GM12878 (cell line): ENCODE data around the gene KIF24. TPM values are rescaled to one million over a fixed set of nuclear protein-coding genes. Genes with fewer than 3 reads are reported as not detected.

Experiments
- ATAC-seq: fragments of 200-7000 bp; cut with Tn5 transposase; 3 replicates; pipeline ENCODE4 v1.9.1; 2020; ENCODE audit warnings: mild to moderate bottlenecking, moderate library complexity
- BruUV-seq: library from RNA; stranded (reverse); fragments of 400-500 nt; replicated peaks from 2 replicates; lab custom pipeline; 2021; lab: Mats Ljungman, UMichigan
- CTCF ChIA-PET: fragments of 300-600 bp; sonication (Branson Sonifier 250); formaldehyde crosslinking; extraction: SDS; loops from one replicate; lab custom pipeline; 2021; ENCODE audit warnings: inconsistent platforms; lab: Yijun Ruan, JAX
- POLR2A ChIA-PET: fragments of 350-600 bp; formaldehyde crosslinking; extraction: SDS; loops from one replicate; lab custom pipeline; 2021; ENCODE audit warnings: inconsistent platforms; lab: Charles Lee
- RAD21 ChIA-PET: fragments of 300-600 bp; sonication (Branson Sonifier 250); formaldehyde crosslinking; loops from one replicate; lab custom pipeline; 2023; ENCODE audit warnings: antibody characterized with exemption; ENCODE audit not compliant: unreplicated experiment; lab: Charles Lee
- SMC1A ChIA-PET: fragments of 300-600 bp; sonication (Branson Sonifier 250); formaldehyde crosslinking; loops from one replicate; lab custom pipeline; 2023; ENCODE audit not compliant: unreplicated experiment, uncharacterized antibody; lab: Charles Lee
- DNase-seq: peaks from one replicate; pipeline ENCODE4 v3.0.0-alpha.2; 2011; ENCODE audit warnings: low read depth, low spot score
- FAIRE-seq: peaks from 3 replicates; lab custom pipeline; 2011; peaks lifted over from hg19 to GRCh38; lab: Jason Lieb, UNC
- H2AFZ ChIP-seq: 2 replicates; pipeline ENCODE4 v1.6.0; 2011; ENCODE audit warnings: low read depth, low read length, control low read depth; ENCODE audit not compliant: control insufficient read depth
- H3K27ac ChIP-seq: 2 replicates; pipeline ENCODE4 v1.5.1; 2011; ENCODE audit warnings: control low read depth; ENCODE audit not compliant: control insufficient read depth, insufficient read depth
- H3K27me3 ChIP-seq, 2 experiments: replicated peaks in 1 of 2; 2 replicates each; pipeline versions ENCODE4 v1.6.0 to v1.6.1; 2011; ENCODE audit warnings: low read length in 1 of 2; ENCODE audit not compliant: control insufficient read depth in 2 of 2, insufficient read depth in 2 of 2
- H3K36me3 ChIP-seq, 2 experiments: 2 replicates each; pipeline ENCODE4 v1.5.1; 2011; ENCODE audit warnings: low read length in 1 of 2; ENCODE audit not compliant: control insufficient read depth in 2 of 2, insufficient read depth in 2 of 2
- H3K4me1 ChIP-seq: 2 replicates; pipeline ENCODE4 v1.6.1; 2011; ENCODE audit warnings: mild to moderate bottlenecking, low read length, moderate library complexity, mixed read lengths; ENCODE audit not compliant: control insufficient read depth, insufficient read depth
- H3K4me2 ChIP-seq: 2 replicates; pipeline ENCODE4 v1.6.0; 2011; ENCODE audit warnings: control low read depth; ENCODE audit not compliant: control insufficient read depth, insufficient read depth
- H3K4me3 ChIP-seq: fragments of 200-600 bp; sonication (generic); 2 replicates; pipeline ENCODE4 v1.5.1; 2016
- H3K79me2 ChIP-seq: 2 replicates; pipeline ENCODE4 v1.6.0; 2011; ENCODE audit warnings: low read length; ENCODE audit not compliant: control insufficient read depth, insufficient read depth
- H3K9ac ChIP-seq: 2 replicates; pipeline ENCODE4 v1.8.0; 2011; ENCODE audit warnings: low read length, control low read depth, mixed read lengths; ENCODE audit not compliant: control insufficient read depth, insufficient read depth
- H3K9me3 ChIP-seq: replicated peaks from 3 replicates; pipeline ENCODE4 v1.5.1; 2011; ENCODE audit warnings: mild to moderate bottlenecking, low read length; ENCODE audit not compliant: control insufficient read depth, insufficient read depth
- H4K20me1 ChIP-seq: 2 replicates; pipeline ENCODE4 v1.6.0; 2011; ENCODE audit not compliant: control insufficient read depth, insufficient read depth
- CHD4 ChIP-seq: fragments of 200-600 bp; sonication (generic); IDR thresholded peaks from 2 replicates; pipeline ENCODE4 v1.6.1; 2016; ENCODE audit warnings: mild to moderate bottlenecking
- CREB1 ChIP-seq: IDR thresholded peaks from 2 replicates; pipeline ENCODE4 v1.6.1; 2012; ENCODE audit warnings: low read depth, mild to moderate bottlenecking, inconsistent platforms
- JUND ChIP-seq: IDR thresholded peaks from 2 replicates; pipeline ENCODE4 v1.6.1; 2012; ENCODE audit warnings: low read depth, mild to moderate bottlenecking, low read length, improper control_type of control experiment, moderate library complexity
- NBN ChIP-seq: fragments of 450-650 bp; IDR thresholded peaks from 2 replicates; pipeline ENCODE4 v1.6.1; 2016
- PAX8 ChIP-seq: fragments of 450-650 bp; IDR thresholded peaks from 2 replicates; pipeline ENCODE4 v1.6.1; 2017; ENCODE audit warnings: mild to moderate bottlenecking, moderate library complexity
- RAD21 ChIP-seq: IDR thresholded peaks from 2 replicates; pipeline ENCODE4 v1.6.1; 2011; ENCODE audit warnings: mild to moderate bottlenecking, low read depth, low read length, moderate library complexity; ENCODE audit not compliant: insufficient read depth
- RBBP5 ChIP-seq: fragments of 200-600 bp; sonication (generic); conservative IDR thresholded peaks from 2 replicates; pipeline ENCODE4 v1.6.1; 2016
- RELA ChIP-seq: fragments of 450-650 bp; IDR thresholded peaks from 2 replicates; pipeline ENCODE4 v1.8.0; 2014; ENCODE audit warnings: borderline replicate concordance; ENCODE audit not compliant: partially characterized antibody
- WGBS: methylation state at CpG from one replicate; pipeline ENCODE4 v1.1.6; 2016; ENCODE audit warnings: low lambda C conversion rate; ENCODE audit not compliant: insufficient replicate concordance, insufficient coverage; ENCODE audit errors: missing lambda C conversion rate; 5-methylcytosine and 5-hydroxymethylcytosine counted together
- in situ Hi-C: fragments of 300-500 bp; cut with MboI; formaldehyde crosslinking; loops from 9 replicates; pipeline ENCODE4 v1.14.3; 2018; ENCODE audit warnings: mixed read lengths
- intact Hi-C: fragments of 100-400 bp; cut with micrococcal nuclease; formaldehyde crosslinking; loops from one replicate; pipeline ENCODE4 v1.14.2; 2022; ENCODE audit not compliant: unreplicated experiment
- polyA plus RNA-seq, 11 experiments: library from polyadenylated mRNA; depleted of rRNA in 4 of 11; unstranded in 6 of 11; stranded (reverse) in 5 of 11; fragments of >200 nt; fragmentation: Nextera tagmentation in 4 of 11; fragmentation: Illumina TruSeq in 1 of 11; extraction: Ambion mirVana in 4 of 11; extraction: Trizol in 1 of 11; gene quantifications; 1 replicate in 1 of 11; 2 replicates in 10 of 11; pipeline versions ENCODE4 v1.2.1 to v1.2.3, GENCODE V29; 2011 to 2016; ENCODE audit warnings: inconsistent platforms in 2 of 11, missing spikeins in 2 of 11, low read depth in 1 of 11
- total RNA-seq, 4 experiments: library from RNA; depleted of rRNA in 3 of 4; stranded (reverse); fragments of >200 nt in 3 of 4; fragmentation: Illumina TruSeq in 1 of 4; extraction: Trizol in 1 of 4; gene quantifications; 2 replicates each; pipeline versions ENCODE4 v1.2.1 to v1.2.3, GENCODE V29; 2013 to 2021
- TF ChIP-seq, protein P1 (sequence below): fragments of 450-650 bp; IDR thresholded peaks from 2 replicates; pipeline ENCODE4 v1.6.1; 2017; ENCODE audit warnings: low read depth, mild to moderate bottlenecking, moderate library complexity

KIF24 gene
- total and polyA plus RNA-seq, 10 of the 15 experiments (the other 5 are each of a cell fraction or from before 2014, with no cell fraction given) = 0.58 to 6.7 (median 5.3) TPM

GRCh38 chr9:34337403-34337802 is 8.3 kb upstream of the KIF24 start:
- in situ Hi-C loops = no loop called here
- BruUV-seq = no TSS peak

DNA sequence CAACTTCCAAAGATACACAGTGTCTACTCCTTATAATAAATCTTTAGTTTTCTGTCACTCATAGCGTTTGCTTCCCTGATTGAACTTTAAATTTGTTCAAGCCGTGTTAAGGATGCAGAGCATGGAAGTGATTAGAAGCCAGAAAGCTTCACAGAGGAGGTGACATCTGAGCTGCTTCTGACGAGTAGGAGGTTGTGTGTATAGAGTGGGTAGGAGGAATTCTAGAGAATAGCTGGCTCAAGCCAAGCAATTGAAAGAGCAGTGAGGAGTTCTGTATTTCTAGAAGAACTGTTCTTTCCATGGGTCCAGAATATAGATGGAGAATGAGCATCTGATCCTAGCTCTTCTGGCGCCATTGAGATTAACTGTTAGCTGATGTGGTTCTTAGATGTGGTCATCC is 6.3 kb upstream of the KIF24 start:
- Histone ChIP-seq H3K9ac (no peak overlapping the region), H3K79me2 (peaks cover 1% of the 10 kb centered on the region; the same call in 1 of the 2 replicates), H3K4me2 (no peak overlapping the region), H4K20me1 (no peaks in the 10 kb centered on the region), H3K27me3 (no peaks in the 10 kb centered on the region), H3K9me3 (no peaks in the 10 kb centered on the region), H2AFZ (no peak overlapping the region), H3K36me3 (peaks cover 3 to 11% of the 10 kb centered on the region in 2 experiments; a peak in 3 of 4 replicates), H3K4me3 (no peak overlapping the region), H3K27ac (no peak overlapping the region), H3K4me1 (no peaks in the 10 kb centered on the region; the same call in 1 of the 2 replicates)
- ChIA-PET CTCF (interaction anchor here (0.9 to 8.1 kb wide), 8 partner anchors 12 to 521 kb away, joined by 3 to 134 read pairs (median 4); partner anchors contain the start of gene MYORG), POLR2A (interaction anchor here (0.6 kb wide), 1 partner anchor 1918 kb away, joined by 3 read pairs; no protein-coding TSS in a partner anchor), SMC1A (interaction anchor here (1.0 to 6.4 kb wide), 2 partner anchors 42 to 262 kb away, joined by 3 to 73 read pairs; partner anchors contain the start of gene MYORG), RAD21 (interaction anchor here (0.7 to 1.8 kb wide), 2 partner anchors 44 to 80 kb away, joined by 4 to 6 read pairs; no protein-coding TSS in a partner anchor)
- in situ Hi-C loops (no loop called here), intact Hi-C loops (no loop called here)
- TF ChIP-seq RELA (no peak), RBBP5 (no peak), PAX8 (no peak), CHD4 (no peak), NBN (no peak), CREB1 (no peak)
- TF ChIP-seq, protein P1, sequence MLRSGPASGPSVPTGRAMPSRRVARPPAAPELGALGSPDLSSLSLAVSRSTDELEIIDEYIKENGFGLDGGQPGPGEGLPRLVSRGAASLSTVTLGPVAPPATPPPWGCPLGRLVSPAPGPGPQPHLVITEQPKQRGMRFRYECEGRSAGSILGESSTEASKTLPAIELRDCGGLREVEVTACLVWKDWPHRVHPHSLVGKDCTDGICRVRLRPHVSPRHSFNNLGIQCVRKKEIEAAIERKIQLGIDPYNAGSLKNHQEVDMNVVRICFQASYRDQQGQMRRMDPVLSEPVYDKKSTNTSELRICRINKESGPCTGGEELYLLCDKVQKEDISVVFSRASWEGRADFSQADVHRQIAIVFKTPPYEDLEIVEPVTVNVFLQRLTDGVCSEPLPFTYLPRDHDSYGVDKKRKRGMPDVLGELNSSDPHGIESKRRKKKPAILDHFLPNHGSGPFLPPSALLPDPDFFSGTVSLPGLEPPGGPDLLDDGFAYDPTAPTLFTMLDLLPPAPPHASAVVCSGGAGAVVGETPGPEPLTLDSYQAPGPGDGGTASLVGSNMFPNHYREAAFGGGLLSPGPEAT = no peak
- FAIRE-seq (no peak), DNase-seq (no peak), ATAC-seq (no peak)
- no TSS peak for BruUV-seq
- 95% methylated on average over 4 of the region's 4 CpGs for WGBS

More at GRCh38 chr9:34337403-34337802, 8.3 kb upstream of the KIF24 start:
- Histone ChIP-seq H3K27ac (no peak overlapping the region), H3K9ac (no peak overlapping the region), H3K4me2 (no peak overlapping the region), H3K36me3 (peaks cover 4 to 16% of the 10 kb centered on the region in 2 experiments; a peak in 3 of 4 replicates), H3K79me2 (no peaks in the 10 kb centered on the region; the same call in 1 of the 2 replicates), H3K4me3 (no peak overlapping the region), H3K9me3 (no peaks in the 10 kb centered on the region), H3K4me1 (no peaks in the 10 kb centered on the region), H4K20me1 (no peaks in the 10 kb centered on the region), H3K27me3 (no peaks in the 10 kb centered on the region), H2AFZ (no peak overlapping the region)
- CTCF ChIA-PET = interaction anchor here (1.2 to 8.1 kb wide), 2 partner anchors 40 to 84 kb away, joined by 4 to 134 read pairs; partner anchors contain the start of gene MYORG
- TF ChIP-seq RAD21 = 0 out of 2 replicates have a peak, but pooled peaks have one; percentile 11
- TF ChIP-seq JUND = no peak
- DNase-seq = no peak
- POLR2A ChIA-PET = no interaction called here
- intact Hi-C loops = no loop called here
- RAD21 ChIA-PET = no interaction called here
- no peak for ATAC-seq
- no peak for FAIRE-seq
- 100% methylated on average over 2 of the region's 2 CpGs for WGBS
- SMC1A ChIA-PET = no interaction called here
